Sciatic nerve (tissue), 2 donors: ENCODE measurements around the gene PRKAR1B. TPM values are rescaled to one million over a fixed set of nuclear protein-coding genes. Genes with fewer than 3 reads are reported as not detected.

Experiments used
- ATAC-seq: fragments of 200-7000 bp; cut with Tn5 transposase; one replicate; pipeline ENCODE4 v1.9.1; 2020; ENCODE audit warnings: mild to moderate bottlenecking, moderate library complexity
- DNase-seq: peaks from one replicate; pipeline ENCODE4 v3.0.0-alpha.2; 2020; ENCODE audit warnings: low spot score
- intact Hi-C: fragments of 100-400 bp; cut with DNase I; formaldehyde crosslinking; loops from one replicate; pipeline ENCODE4 v1.14.2; 2022
- total RNA-seq: library from RNA; stranded (reverse); fragmentation: NEBNext Ultra II Directional; extraction: Animal tissue kit (Norgen Biotek cat#: 25700); gene quantifications from one replicate; pipeline ENCODE4 v1.2.1, GENCODE V29; 2021
- donor health status: DM: no; HTN: no; CAD: no.
- donor health status: DM: no; HTN: no; CAD: no.

PRKAR1B gene
- total RNA-seq, 1 donor from 2014 or later = 11.1 TPM

- DNase-seq (no peak), ATAC-seq (no peak)
- intact Hi-C loops = no loop called here
Measured at GRCh38 chr7:533266-533665, 193.8 kb downstream of the PRKAR1B start.

GRCh38 chr7:532379-533143, 194.5 kb downstream of the PRKAR1B start:
- intact Hi-C loops = no loop called here
- DNase-seq (no peak), ATAC-seq (no peak)

- ATAC-seq = no peak
- intact Hi-C loops = no loop called here
- DNase-seq = no peak
Measured at GRCh38 chr7:531777-532176, 195.3 kb downstream of the PRKAR1B start.

GRCh38 chr7:528451-528850, 198.6 kb downstream of the PRKAR1B start:
- no peak for ATAC-seq
- no peak for DNase-seq
- intact Hi-C loops = no loop called here

- no peak for DNase-seq
- ATAC-seq = no peak
- intact Hi-C loops = no loop called here
Measured at GRCh38 chr7:527723-528122, 199.4 kb downstream of the PRKAR1B start.

GRCh38 chr7:526460-527034, 200.5 kb downstream of the PRKAR1B start:
- intact Hi-C loops = no loop called here
- no peak for DNase-seq
- no peak for ATAC-seq

- ATAC-seq = no peak
- intact Hi-C loops = no loop called here
Measured at GRCh38 chr7:525740-526139, 201.3 kb downstream of the PRKAR1B start.

GRCh38 chr7:524800-525199, 202.3 kb downstream of the PRKAR1B start:
- no peak for ATAC-seq
- intact Hi-C loops = no loop called here
- DNase-seq = no peak

More at GRCh38 chr7:525740-526139, 201.3 kb downstream of the PRKAR1B start:
- no peak for DNase-seq

GRCh38 chr7:523347-524336, 203.4 kb downstream of the PRKAR1B start:
- ATAC-seq (no peak), DNase-seq (no peak)
- intact Hi-C loops = no loop called here

- intact Hi-C loops = no loop called here
- DNase-seq (no peak), ATAC-seq (no peak)
Measured at GRCh38 chr7:522951-523314, 204.1 kb downstream of the PRKAR1B start.

- no peak for DNase-seq
- peak; percentile 17 for ATAC-seq
Measured at GRCh38 chr7:522071-522950, 204.8 kb downstream of the PRKAR1B start.

GRCh38 chr7:521221-522070, 205.6 kb downstream of the PRKAR1B start:
- peak; percentile 8 for ATAC-seq
- no peak for DNase-seq
- intact Hi-C loops = no loop called here

More at GRCh38 chr7:522071-522950, 204.8 kb downstream of the PRKAR1B start:
- intact Hi-C loops = no loop called here

- DNase-seq (no peak), ATAC-seq (no peak)
- intact Hi-C loops = no loop called here
Measured at GRCh38 chr7:520503-521161, 206.4 kb downstream of the PRKAR1B start.

GRCh38 chr7:519484-520390, 207.3 kb downstream of the PRKAR1B start, which contains the start of gene PDGFA:
Gene PDGFA (minus strand): TSS chr7:519846. CDS start chr7:519001, 845 bp downstream.
- DNase-seq (no peak), ATAC-seq (no peak)
- intact Hi-C loops = loop anchor here (10.0 kb wide), 1 partner anchor 185 kb away; no protein-coding TSS in a partner anchor

- ATAC-seq = peak; percentile 69
- intact Hi-C loops = loop anchor here (10.0 kb wide), 1 partner anchor 184 kb away; no protein-coding TSS in a partner anchor
- DNase-seq = peak; percentile 87
Measured at GRCh38 chr7:518630-519483, 208.2 kb downstream of the PRKAR1B start.
